ENCODE measurements around the gene SKAP2. TPM values are rescaled to one million over a fixed set of nuclear protein-coding genes. Genes with fewer than 3 reads are reported as not detected.
A peak's percentile ranks its signal among the peaks of the same experiment; 100 is the strongest.
"Not testable (repeated sequence)": the region's sequence is repeated elsewhere in the genome, so short reads cannot be mapped to it uniquely, and the experiment has no call there.

Gene SKAP2
- total RNA-seq, 4 donors from 2014 or later: 19.3 to 25.2 (median 21.4) TPM

DNA sequence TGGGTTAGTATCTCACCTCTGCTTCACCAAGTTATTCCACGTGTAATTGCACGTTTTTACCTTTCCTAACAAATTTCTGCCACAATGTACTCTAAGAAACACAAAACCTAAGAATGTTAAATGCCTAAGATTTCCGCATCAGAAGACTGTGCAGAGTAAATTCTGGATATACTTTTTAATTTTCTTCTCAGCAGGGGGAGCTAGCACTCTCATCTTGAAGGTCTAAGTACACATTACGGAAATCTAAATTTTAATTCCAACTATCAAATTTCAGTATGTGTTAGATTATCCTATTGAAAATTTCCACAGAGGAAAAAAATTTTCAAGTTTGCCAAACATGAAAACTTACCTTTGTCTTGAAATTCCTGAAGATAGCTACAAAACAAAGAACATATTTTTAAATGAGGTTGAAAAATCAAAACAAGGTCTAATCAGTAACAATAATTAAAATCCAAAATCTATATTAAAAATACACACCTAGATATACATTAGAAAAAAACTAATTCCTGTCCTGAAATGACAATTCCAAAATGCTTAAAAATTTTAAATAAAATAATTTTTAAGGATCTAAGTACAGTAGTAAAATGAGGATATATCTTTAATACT is 10.5 kb downstream of the SKAP2 start:
- H3K27me3 ChIP-seq: peaks cover 0 to 30% (median 0%) of the 10 kb centered on the region in 4 donors
- H3K36me3 ChIP-seq: peaks cover 0 to 13% (median 0%) of the 10 kb centered on the region in 3 donors
- TF ChIP-seq POLR2A (IDR thresholded peaks at IDR 0.05) (no peak), CTCF (IDR thresholded peaks at IDR 0.05) (peak; percentile 21 to 78 (median 58))
- WGBS, 2 donors: 8% methylated on average over 4 of the region's 4 CpGs
- no peak for DNase-seq
- H3K4me1 ChIP-seq: peaks cover 0 to 45% (median 3%) of the 10 kb centered on the region in 3 donors
- peak overlapping the region in 2 of 4 donors; percentile 98 to 99 for H3K27ac ChIP-seq
- intact Hi-C loops (cut with DNase I): no loop called here
- H3K4me3 ChIP-seq: no peak overlapping the region
- no peaks in the 10 kb centered on the region for H3K9me3 ChIP-seq

DNA sequence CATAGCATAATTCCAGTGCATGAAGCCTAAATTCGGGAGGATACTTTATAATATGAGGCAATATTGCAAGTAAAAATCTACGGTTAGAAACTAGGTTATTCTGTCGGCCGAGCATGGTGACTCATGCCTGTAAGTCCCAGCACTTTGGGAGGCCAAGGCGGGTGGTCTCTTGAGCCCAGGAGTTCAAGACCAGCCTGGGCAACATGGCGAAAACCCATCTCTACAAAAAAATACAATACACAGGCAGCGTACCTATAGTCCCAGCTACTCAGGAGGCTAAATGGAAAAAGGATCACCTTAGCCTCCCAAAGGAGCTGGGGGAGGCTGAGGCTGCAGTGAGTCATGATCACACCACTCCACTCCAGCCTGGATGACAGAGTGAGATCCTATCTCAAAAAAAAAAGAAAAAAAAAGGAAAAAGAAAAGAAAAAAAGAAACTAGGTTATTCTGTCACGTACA is 14.2 kb downstream of the SKAP2 start:
- Histone ChIP-seq H3K4me3 (no peak overlapping the region), H3K9me3 (no peaks in the 10 kb centered on the region), H3K27ac (no peak overlapping the region), H3K27me3 (peaks cover 0 to 11% (median 0%) of the 10 kb centered on the region in 4 donors), H3K36me3 (peaks cover 0 to 21% (median 0%) of the 10 kb centered on the region in 3 donors), H3K4me1 (peaks cover 0 to 15% (median 0%) of the 10 kb centered on the region in 3 donors)
- WGBS, 2 donors: 88 to 91% methylated on average over 8 of the region's 8 CpGs
- DNase-seq: no peak
- no peak for TF ChIP-seq POLR2A (IDR thresholded peaks at IDR 0.05)
- no peak for TF ChIP-seq CTCF (IDR thresholded peaks at IDR 0.05)
- intact Hi-C loops (cut with DNase I): no loop called here

DNA sequence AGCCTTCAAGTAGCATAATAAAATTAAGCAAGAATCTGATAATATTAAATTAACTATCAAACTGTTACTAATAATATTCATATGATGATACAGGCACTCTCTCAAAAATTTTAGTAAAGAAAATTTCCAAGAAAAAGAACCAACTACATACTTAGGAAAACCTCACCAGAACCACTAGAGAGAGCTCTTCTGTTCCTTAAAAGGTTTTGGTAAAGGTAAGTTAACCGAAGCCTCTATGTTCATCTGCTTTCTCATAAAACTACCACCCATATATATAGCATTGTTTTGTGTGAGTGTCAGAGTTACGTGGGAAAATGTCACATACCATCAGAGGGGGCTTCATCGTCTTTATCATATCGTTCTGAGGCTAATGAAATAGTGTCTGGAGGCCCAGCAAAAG is 20.7 kb downstream of the SKAP2 start:
- WGBS, 2 donors: 57 to 73% methylated on average over 4 of the region's 4 CpGs
- intact Hi-C loops (cut with DNase I): loop anchor here (10.0 kb wide), 1 partner anchor 469 kb away; no protein-coding TSS in a partner anchor
- Histone ChIP-seq H3K4me3 (no peak overlapping the region), H3K9me3 (no peaks in the 10 kb centered on the region), H3K27ac (no peak overlapping the region), H3K4me1 (no peaks in the 10 kb centered on the region), H3K27me3 (peaks cover 0 to 4% (median 0%) of the 10 kb centered on the region in 4 donors), H3K36me3 (peaks cover 0 to 9% (median 0%) of the 10 kb centered on the region in 3 donors)
- DNase-seq: no peak
- no peak for TF ChIP-seq POLR2A (IDR thresholded peaks at IDR 0.05)
- TF ChIP-seq CTCF (IDR thresholded peaks at IDR 0.05): peak in 1 of 6 experiments; percentile 26

DNA sequence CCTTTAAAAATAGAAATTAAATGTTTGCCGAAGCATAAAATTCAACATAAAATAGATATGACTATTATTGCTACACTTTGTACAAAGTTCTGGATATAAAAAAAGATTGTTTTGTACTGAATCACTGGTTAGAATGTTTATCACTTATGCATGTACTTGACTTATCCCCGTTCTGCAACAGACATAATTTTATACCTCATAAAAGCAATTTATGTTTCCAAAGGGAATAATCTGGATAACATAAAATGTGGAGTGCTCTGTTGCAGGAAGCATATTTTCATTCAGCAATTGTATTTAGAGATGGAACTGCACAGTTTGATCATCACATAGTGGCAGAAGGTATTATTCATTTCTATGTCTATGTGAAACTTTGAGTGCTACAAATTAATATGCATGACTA is 21.5 kb downstream of the SKAP2 start:
- H3K4me3 ChIP-seq: no peak overlapping the region
- H3K27me3 ChIP-seq: peaks cover 0 to 4% (median 0%) of the 10 kb centered on the region in 4 donors
- no peak for TF ChIP-seq CTCF (IDR thresholded peaks at IDR 0.05)
- TF ChIP-seq POLR2A (IDR thresholded peaks at IDR 0.05): no peak
- no peak overlapping the region for H3K27ac ChIP-seq
- intact Hi-C loops (cut with DNase I): loop anchor here (10.0 kb wide), 1 partner anchor 468 kb away; no protein-coding TSS in a partner anchor
- no peaks in the 10 kb centered on the region for H3K9me3 ChIP-seq
- peaks cover 0 to 15% (median 0%) of the 10 kb centered on the region in 3 donors for H3K36me3 ChIP-seq
- 84 to 90% methylated on average over 2 of the region's 2 CpGs for WGBS, 2 donors
- DNase-seq: no peak
- no peaks in the 10 kb centered on the region for H3K4me1 ChIP-seq

DNA sequence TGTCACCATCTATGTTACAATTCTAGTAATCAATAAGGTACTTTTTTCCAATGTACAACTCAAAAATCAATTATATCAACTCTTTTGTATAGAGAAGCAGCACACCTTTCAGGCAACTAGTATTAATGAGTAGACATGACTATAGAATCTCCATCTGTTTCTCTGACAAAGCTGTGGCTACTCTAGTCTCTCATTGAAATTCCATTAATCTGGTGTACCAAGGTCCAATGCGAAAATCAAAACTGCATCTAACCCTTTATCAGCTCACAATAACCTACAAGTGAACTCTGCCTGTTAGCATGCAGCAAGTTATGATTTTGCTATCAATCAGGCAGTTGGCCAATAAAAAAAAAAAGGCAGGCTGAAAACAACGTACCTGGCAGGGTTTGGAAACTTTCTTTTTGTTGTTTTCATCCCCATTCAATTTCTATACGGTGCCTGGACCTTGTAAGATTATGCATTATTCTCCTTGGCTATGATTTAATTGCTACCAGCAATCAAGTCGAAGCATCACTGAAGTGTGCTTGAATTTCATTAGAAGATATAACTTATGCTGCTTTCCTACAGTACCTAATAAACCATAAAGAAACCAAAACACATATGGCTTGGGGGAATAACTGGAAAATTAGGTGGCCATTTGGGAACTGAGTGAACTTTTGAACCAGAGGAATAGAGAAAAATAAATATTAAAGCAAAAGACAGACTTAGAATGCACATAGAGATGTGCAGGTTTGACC is 23.2 kb downstream of the SKAP2 start:
- peaks cover 0 to 3% (median 0%) of the 10 kb centered on the region in 3 donors for H3K9me3 ChIP-seq
- TF ChIP-seq CTCF (IDR thresholded peaks at IDR 0.05) (no peak), POLR2A (IDR thresholded peaks at IDR 0.05) (no peak)
- H3K4me3 ChIP-seq: no peak overlapping the region
- no peak for DNase-seq
- no peaks in the 10 kb centered on the region for H3K4me1 ChIP-seq
- intact Hi-C loops (cut with DNase I): loop anchor here (10.0 kb wide), 1 partner anchor 466 kb away; no protein-coding TSS in a partner anchor
- H3K27me3 ChIP-seq: peaks cover 0 to 4% (median 0%) of the 10 kb centered on the region in 4 donors
- H3K36me3 ChIP-seq: peaks cover 0 to 20% (median 0%) of the 10 kb centered on the region in 3 donors
- 70 to 72% methylated on average over 4 of the region's 4 CpGs for WGBS, 2 donors
- H3K27ac ChIP-seq: no peak overlapping the region

- intact Hi-C loops (cut with DNase I); H3K27me3 ChIP-seq; DNase-seq; H3K9me3 ChIP-seq; H3K4me1 ChIP-seq; H3K4me3 ChIP-seq; H3K27ac ChIP-seq: not testable (repeated sequence)
- 93 to 98% methylated on average over 3 of the region's 3 CpGs for WGBS, 2 donors
- H3K36me3 ChIP-seq: peaks cover 0 to 38% (median 5%) of the 10 kb centered on the region in 3 donors
These were observed 27.6 kb downstream of the SKAP2 start for GRCh38 chr7:26836793-26837192.
